Natural killer cell (primary cell): ENCODE results near the gene INPP5A. TPM values are rescaled to one million over a fixed set of nuclear protein-coding genes. Genes with fewer than 3 reads are reported as not detected.

Source experiments
- ATAC-seq, 3 donors: fragments of 150-1000 bp in 2 of 3; fragments of 200-7000 bp in 1 of 3; cut with Tn5 transposase; 1 replicate in 1 of 3; 2 replicates in 2 of 3; pipeline ENCODE4 v1.10.0; 2021; ENCODE audit warnings: mild to moderate bottlenecking in 2 of 3, moderate library complexity in 2 of 3
- DNase-seq, 2 donors: peaks; one replicate each; pipeline versions ENCODE4 v3.0.0 to v3.0.0-alpha.2; 2013 to 2021; ENCODE audit warnings: mixed read lengths in 1 of 2
- H3K27ac ChIP-seq: one replicate; pipeline ENCODE4 v1.5.1; 2013; ENCODE audit warnings: mild to moderate bottlenecking, low read length
- H3K27me3 ChIP-seq: one replicate; pipeline ENCODE4 v1.6.1; 2013; ENCODE audit warnings: low read length; ENCODE audit not compliant: control insufficient read depth, insufficient read depth
- H3K36me3 ChIP-seq: one replicate; pipeline ENCODE4 v1.6.1; 2013; ENCODE audit warnings: low read length; ENCODE audit not compliant: control insufficient read depth, insufficient read depth
- H3K4me1 ChIP-seq: one replicate; pipeline ENCODE4 v1.6.1; 2013; ENCODE audit warnings: low read length; ENCODE audit not compliant: control insufficient read depth, insufficient read depth
- H3K4me3 ChIP-seq: one replicate; pipeline ENCODE4 v1.5.1; 2013; ENCODE audit warnings: low read length
- H3K9me3 ChIP-seq: one replicate; pipeline ENCODE4 v1.6.1; 2013; ENCODE audit warnings: low read length; ENCODE audit not compliant: control insufficient read depth, insufficient read depth
- H3K27ac Mint-ChIP-seq, 2 donors: one replicate each; pipeline ENCODE4 v1.8.0; 2022; ENCODE audit warnings: mild to moderate bottlenecking in 2 of 2, mixed read lengths in 2 of 2, moderate library complexity in 1 of 2
- H3K27me3 Mint-ChIP-seq, 2 donors: one replicate each; pipeline ENCODE4 v1.8.0; 2022; ENCODE audit warnings: low read depth in 2 of 2, mixed read lengths in 2 of 2
- H3K36me3 Mint-ChIP-seq: one replicate; pipeline ENCODE4 v1.8.0; 2022; ENCODE audit warnings: mixed read lengths
- H3K4me1 Mint-ChIP-seq, 2 donors: one replicate each; pipeline ENCODE4 v1.8.0; 2022; ENCODE audit warnings: mixed read lengths in 2 of 2
- H3K4me3 Mint-ChIP-seq: one replicate; pipeline ENCODE4 v1.8.0; 2022; ENCODE audit warnings: mild to moderate bottlenecking, moderate library complexity, mixed read lengths
- H3K9me3 Mint-ChIP-seq, 2 donors: one replicate each; pipeline ENCODE4 v1.8.0; 2022; ENCODE audit warnings: mixed read lengths in 2 of 2
- WGBS: methylation state at CpG from one replicate; pipeline ENCODE4 v1.1.7; 2013; ENCODE audit warnings: missing lambda C conversion rate; ENCODE audit not compliant: insufficient coverage; 5-methylcytosine and 5-hydroxymethylcytosine counted together
- intact Hi-C: fragments of 100-400 bp; cut with micrococcal nuclease; formaldehyde crosslinking; loops from one replicate; pipeline ENCODE4 v1.14.2; 2022
- total RNA-seq, 4 donors: library from RNA; stranded (reverse); fragments of 120-200 nt in 1 of 4; gene quantifications; one replicate each; pipeline versions ENCODE4 v1.2.3 to v1.2.4, GENCODE V29; 2013 to 2022
- TF ChIP-seq, protein P1 (sequence below): fragments of 200-600 bp; IDR thresholded peaks from one replicate; pipeline ENCODE4 v1.8.0; 2022; ENCODE audit warnings: antibody characterized with exemption

INPP5A gene
- total RNA-seq, 3 donors from 2014 or later (not counting 1 experiment from before 2014, with no cell fraction given), result 12.6 to 38.6 (median 18.6) TPM

DNA sequence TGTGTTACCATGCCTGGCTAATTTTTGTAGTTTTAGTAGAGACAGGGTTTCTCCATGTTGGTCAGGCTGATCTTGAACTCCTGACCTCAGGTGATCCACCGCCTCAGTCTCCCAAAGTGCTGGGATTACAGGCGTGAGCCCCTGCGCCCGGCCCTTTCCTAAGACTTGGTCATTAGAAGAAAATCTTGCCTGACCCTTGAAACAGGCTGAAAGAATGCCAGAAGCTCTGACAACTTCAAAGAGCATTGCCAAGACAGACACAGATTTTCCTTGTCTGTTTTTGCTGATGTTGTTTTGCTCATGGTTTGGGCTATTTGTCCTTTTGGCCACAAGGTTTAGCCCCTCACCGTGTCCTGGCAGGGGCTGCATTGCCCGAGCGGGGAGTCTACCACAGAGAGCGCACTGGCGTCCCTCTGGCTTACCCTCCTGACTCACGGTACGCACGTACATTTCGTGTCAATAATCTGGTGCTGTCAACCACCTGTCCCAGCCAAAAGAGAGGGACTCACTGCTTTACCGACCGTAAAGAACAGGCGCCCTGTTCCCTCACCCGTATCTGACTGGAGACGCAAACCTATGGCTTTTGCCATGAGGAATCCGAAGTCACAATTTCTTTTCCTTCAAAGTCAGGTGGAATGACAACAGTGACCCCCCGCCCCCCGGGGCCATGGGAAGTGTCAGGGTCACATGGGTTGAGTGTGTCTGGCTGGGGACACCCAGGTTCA, 10.1 kb upstream of the INPP5A start:
- no peaks in the 10 kb centered on the region for H3K4me1 Mint-ChIP-seq
- H3K4me1 ChIP-seq, result no peaks in the 10 kb centered on the region
- H3K36me3 Mint-ChIP-seq, result peaks cover 8% of the 10 kb centered on the region
- WGBS, result 77% methylated on average over 21 of the region's 21 CpGs
- peaks cover 3 to 4% of the 10 kb centered on the region in 2 donors for H3K9me3 Mint-ChIP-seq
- TF ChIP-seq, protein P1, sequence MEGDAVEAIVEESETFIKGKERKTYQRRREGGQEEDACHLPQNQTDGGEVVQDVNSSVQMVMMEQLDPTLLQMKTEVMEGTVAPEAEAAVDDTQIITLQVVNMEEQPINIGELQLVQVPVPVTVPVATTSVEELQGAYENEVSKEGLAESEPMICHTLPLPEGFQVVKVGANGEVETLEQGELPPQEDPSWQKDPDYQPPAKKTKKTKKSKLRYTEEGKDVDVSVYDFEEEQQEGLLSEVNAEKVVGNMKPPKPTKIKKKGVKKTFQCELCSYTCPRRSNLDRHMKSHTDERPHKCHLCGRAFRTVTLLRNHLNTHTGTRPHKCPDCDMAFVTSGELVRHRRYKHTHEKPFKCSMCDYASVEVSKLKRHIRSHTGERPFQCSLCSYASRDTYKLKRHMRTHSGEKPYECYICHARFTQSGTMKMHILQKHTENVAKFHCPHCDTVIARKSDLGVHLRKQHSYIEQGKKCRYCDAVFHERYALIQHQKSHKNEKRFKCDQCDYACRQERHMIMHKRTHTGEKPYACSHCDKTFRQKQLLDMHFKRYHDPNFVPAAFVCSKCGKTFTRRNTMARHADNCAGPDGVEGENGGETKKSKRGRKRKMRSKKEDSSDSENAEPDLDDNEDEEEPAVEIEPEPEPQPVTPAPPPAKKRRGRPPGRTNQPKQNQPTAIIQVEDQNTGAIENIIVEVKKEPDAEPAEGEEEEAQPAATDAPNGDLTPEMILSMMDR, result no peak
- no peak for DNase-seq
- H3K4me3 Mint-ChIP-seq, result no peak overlapping the region
- no peak overlapping the region for H3K4me3 ChIP-seq
- no peak for ATAC-seq
- no peak overlapping the region for H3K27ac Mint-ChIP-seq
- no peaks in the 10 kb centered on the region for H3K27me3 ChIP-seq
- H3K36me3 ChIP-seq, result no peaks in the 10 kb centered on the region
- peaks cover 4% of the 10 kb centered on the region for H3K9me3 ChIP-seq
- intact Hi-C loops, result no loop called here
- H3K27me3 Mint-ChIP-seq, result peaks cover 19 to 38% of the 10 kb centered on the region in 2 donors
- no peak overlapping the region for H3K27ac ChIP-seq

DNA sequence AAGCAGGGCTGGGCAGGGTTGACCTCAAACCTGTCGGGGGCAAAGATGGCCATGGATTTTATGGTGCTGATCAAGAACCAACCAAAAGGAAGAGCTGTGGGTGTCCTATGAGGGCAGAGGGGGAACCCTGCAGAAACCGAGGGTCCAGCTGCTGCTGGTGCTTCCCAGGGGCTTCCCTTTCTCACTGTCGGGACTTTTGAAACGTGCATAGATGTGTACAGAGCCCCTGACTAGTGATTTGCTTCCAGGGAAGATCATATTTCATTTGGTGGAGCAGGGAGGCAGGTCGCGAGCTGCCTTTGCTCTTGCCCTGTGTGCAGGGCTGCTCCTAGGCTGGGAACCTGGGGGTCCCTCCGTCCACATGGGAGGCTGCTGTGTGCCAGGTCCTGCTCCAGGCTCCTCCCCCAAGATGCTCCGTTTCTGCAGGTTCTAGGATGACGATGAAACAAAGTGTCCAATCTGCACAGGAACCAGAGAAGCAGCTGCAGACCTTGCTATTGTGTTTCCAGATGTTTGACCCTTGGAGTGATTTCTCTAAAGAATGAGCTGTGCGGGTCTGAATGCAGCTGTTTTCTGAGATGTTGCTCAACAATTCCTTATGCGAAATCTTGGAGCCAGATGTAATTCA, 9.4 kb upstream of the INPP5A start:
- Mint-ChIP-seq H3K27ac (no peak overlapping the region), H3K4me3 (no peak overlapping the region), H3K27me3 (peaks cover 19 to 38% of the 10 kb centered on the region in 2 donors), H3K4me1 (no peaks in the 10 kb centered on the region), H3K9me3 (peaks cover 3 to 4% of the 10 kb centered on the region in 2 donors), H3K36me3 (peaks cover 8% of the 10 kb centered on the region)
- Histone ChIP-seq H3K27me3 (no peaks in the 10 kb centered on the region), H3K9me3 (peaks cover 4% of the 10 kb centered on the region), H3K27ac (no peak overlapping the region), H3K36me3 (no peaks in the 10 kb centered on the region), H3K4me3 (no peak overlapping the region), H3K4me1 (no peaks in the 10 kb centered on the region)
- TF ChIP-seq, protein P1, result no peak
- DNase-seq, result no peak
- WGBS, result 59% methylated on average over 11 of the region's 11 CpGs
- ATAC-seq, result no peak
- intact Hi-C loops, result no loop called here

GRCh38 chr10:132532179-132532578, 5.4 kb upstream of the INPP5A start:
- Mint-ChIP-seq H3K9me3 (peaks cover 3 to 4% of the 10 kb centered on the region in 2 donors), H3K4me1 (peaks cover 0 to 6% of the 10 kb centered on the region in 2 donors), H3K27me3 (peaks cover 11 to 25% of the 10 kb centered on the region in 2 donors), H3K4me3 (no peak overlapping the region), H3K36me3 (peaks cover 8% of the 10 kb centered on the region), H3K27ac (no peak overlapping the region)
- intact Hi-C loops, result no loop called here
- H3K4me3 ChIP-seq, result no peak overlapping the region
- ATAC-seq (no peak), DNase-seq (no peak)
- TF ChIP-seq, protein P1, result no peak
- no peaks in the 10 kb centered on the region for H3K36me3 ChIP-seq
- peaks cover 4% of the 10 kb centered on the region for H3K9me3 ChIP-seq
- peaks cover 8% of the 10 kb centered on the region for H3K4me1 ChIP-seq
- no peak overlapping the region for H3K27ac ChIP-seq
- H3K27me3 ChIP-seq, result no peaks in the 10 kb centered on the region
- 98% methylated on average over 6 of the region's 6 CpGs for WGBS
